Measurements from ENCODE around the gene PYCR2. TPM values are rescaled to one million over a fixed set of nuclear protein-coding genes. Genes with fewer than 3 reads are reported as not detected.

PYCR2 gene
- total RNA-seq, 1 donor from 2014 or later, result 37.8 TPM

DNA sequence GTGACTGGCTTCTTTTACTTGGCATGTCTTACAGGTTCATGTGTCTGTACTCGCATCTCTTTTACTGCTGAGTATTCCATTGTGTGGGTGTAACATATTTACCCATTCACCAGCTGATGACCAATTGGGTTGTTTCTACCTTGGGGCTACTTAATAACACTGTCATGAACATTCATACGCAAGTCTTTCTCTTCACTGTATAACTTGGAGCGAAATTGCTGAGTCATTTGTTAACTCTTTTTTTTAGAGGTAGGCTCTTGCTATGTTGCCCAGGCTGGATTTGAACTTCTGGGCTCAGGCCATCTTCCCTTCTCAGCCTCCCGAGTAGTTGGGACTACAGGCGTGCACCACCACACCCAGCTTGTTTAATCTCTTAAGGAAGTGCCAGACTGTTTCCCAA, 6.5 kb downstream of the PYCR2 start:
- no peak for DNase-seq (ENCODE audit: low read depth)
- TF ChIP-seq CTCF (conservative IDR thresholded peaks at IDR 0.05; ENCODE audit: low read depth, low read length), result no peak
- no peak overlapping the region for H3K4me3 ChIP-seq (ENCODE audit: low read depth, low read length)

- DNase-seq (ENCODE audit: low read depth), result no peak
- TF ChIP-seq CTCF (conservative IDR thresholded peaks at IDR 0.05; ENCODE audit: low read depth, low read length), result no peak
- no peak overlapping the region for H3K4me3 ChIP-seq (ENCODE audit: low read depth, low read length)
Measured at GRCh38 chr1:225917101-225917500, 6.9 kb downstream of the PYCR2 start.

DNA sequence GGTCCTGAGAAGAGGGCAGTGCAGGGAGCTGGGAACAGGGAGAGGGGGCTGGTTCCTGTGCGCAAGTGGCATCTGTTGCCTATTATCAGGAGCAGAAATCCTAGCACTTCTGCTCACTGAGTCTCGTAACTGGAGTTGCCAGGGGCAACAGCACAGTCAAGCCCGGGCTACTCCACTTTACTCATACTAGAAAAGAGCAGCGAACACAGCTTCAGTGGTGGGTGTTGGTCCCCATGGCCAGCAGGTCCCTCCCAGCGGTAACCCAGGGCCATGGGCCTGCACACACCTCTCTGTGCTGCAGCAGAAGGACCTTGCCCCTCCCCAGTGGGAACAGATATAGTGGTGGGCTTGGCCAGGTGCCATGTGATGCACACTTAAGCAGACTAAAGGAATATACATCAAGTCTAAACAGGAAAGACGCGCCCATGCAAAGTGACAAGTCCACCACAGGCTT, 8.5 kb downstream of the PYCR2 start:
- no peak overlapping the region for H3K4me3 ChIP-seq (ENCODE audit: low read depth, low read length)
- DNase-seq (ENCODE audit: low read depth), result no peak
- TF ChIP-seq CTCF (conservative IDR thresholded peaks at IDR 0.05; ENCODE audit: low read depth, low read length), result no peak

DNA sequence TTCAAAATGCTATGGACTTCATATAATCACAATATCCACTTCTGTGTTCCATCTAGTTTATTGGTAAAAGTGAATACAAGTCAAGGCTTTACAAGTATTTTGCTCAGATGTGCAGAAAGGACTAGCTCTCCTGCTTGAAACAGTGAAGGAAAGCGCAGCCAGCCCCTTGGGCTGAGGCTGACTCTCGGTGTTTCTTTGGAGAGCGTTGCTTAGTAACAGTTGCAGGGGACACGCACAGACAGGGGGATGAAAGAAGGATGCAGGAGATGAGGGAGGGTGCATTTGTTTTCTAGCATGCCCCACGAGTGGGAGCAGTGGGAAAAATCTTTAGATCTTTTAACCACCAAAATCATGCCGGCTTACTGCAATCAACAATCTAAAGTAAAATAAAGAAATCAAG, 9.1 kb downstream of the PYCR2 start:
- no peak for TF ChIP-seq CTCF (conservative IDR thresholded peaks at IDR 0.05; ENCODE audit: low read depth, low read length)
- no peak overlapping the region for H3K4me3 ChIP-seq (ENCODE audit: low read depth, low read length)
- DNase-seq (ENCODE audit: low read depth), result no peak

- DNase-seq (ENCODE audit: low read depth), result no peak
- TF ChIP-seq CTCF (conservative IDR thresholded peaks at IDR 0.05; ENCODE audit: low read depth, low read length), result no peak
- H3K4me3 ChIP-seq (ENCODE audit: low read depth, low read length), result no peak overlapping the region
Measured at GRCh38 chr1:225914391-225914790, 9.7 kb downstream of the PYCR2 start.

DNA sequence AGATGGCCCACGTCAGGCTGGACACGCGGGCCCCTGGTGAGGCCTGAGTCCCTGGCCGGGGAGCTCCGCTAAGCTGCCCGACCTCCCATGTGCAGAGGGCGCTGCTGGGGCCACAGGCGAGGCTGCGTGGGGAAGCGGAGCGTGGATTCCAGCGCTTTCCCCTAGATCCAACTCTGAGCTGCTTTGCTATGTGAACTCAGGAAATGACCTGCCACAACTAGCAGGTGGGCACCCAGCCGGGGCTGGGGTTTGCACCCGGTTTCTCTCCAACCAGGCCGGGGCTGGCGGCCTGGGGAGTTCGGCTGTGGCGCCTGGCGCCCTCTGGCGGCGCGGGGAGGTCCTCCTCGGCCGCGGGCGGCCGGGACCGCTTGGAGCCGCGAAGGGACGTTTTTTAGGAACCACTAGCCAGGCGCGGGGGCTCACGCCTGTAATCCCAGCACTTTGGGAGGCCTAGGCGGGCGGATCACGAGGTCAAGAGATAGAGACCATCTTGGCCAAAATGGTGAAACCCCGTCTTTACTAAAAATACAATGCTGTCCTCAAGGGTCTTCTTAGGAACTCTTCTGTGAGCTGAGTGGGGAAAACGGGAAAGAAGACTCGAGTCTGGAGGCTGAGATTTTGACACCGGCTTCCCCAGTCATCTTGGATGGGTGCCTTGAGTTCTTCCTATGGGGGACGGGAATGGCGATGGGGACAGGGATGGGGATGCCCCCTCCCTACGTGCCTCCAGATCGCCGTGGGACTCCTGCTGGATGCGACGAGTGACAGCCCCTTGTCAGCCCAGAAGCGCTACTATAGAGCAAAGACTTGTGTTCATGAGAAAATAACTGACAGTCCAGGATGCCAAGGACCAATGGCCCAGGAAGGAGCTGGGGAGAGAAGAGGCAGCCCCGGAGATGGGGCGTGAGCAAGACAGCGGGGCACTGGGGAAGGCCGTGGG, 12.6 kb downstream of the PYCR2 start:
- peak; percentile 87 for TF ChIP-seq CTCF (conservative IDR thresholded peaks at IDR 0.05; ENCODE audit: low read depth, low read length)
- no peak for DNase-seq (ENCODE audit: low read depth)
- H3K4me3 ChIP-seq (ENCODE audit: low read depth, low read length), result peak overlapping the region; percentile 35

DNA sequence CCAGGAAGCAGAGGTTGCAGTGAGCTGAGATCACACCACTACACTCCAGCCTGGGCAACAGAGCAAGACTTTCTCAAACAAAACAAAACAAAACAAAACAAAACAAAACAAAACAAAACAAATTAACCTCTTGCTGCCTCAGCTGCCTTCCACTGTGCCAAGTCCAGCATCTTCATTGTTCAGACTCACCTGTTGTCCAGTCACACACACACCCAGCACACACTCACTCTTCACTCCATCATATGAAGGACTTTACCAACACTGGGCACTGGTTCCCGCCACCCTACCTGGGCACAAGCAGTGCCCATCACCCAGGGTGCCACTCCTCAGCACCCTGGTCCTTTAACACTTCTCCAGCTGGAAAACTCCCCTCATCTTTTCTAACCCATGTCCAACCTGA, 14.6 kb downstream of the PYCR2 start:
- H3K4me3 ChIP-seq (ENCODE audit: low read depth, low read length), result no peak overlapping the region
- DNase-seq (ENCODE audit: low read depth), result no peak
- TF ChIP-seq CTCF (conservative IDR thresholded peaks at IDR 0.05; ENCODE audit: low read depth, low read length), result no peak

All from epithelial cell of proximal tubule (primary cell).